DMS 273 treated with DMSO at 0.1 percent for 48 hours (cell line): Measurements from ENCODE around the gene INAFM2.
A peak's percentile ranks its signal among the peaks of the same experiment; 100 is the strongest.

Experiments
- DNase-seq: peaks from one replicate; lab custom pipeline; 2025; lab: John Stamatoyannopoulos, UW

INAFM2 gene

DNA sequence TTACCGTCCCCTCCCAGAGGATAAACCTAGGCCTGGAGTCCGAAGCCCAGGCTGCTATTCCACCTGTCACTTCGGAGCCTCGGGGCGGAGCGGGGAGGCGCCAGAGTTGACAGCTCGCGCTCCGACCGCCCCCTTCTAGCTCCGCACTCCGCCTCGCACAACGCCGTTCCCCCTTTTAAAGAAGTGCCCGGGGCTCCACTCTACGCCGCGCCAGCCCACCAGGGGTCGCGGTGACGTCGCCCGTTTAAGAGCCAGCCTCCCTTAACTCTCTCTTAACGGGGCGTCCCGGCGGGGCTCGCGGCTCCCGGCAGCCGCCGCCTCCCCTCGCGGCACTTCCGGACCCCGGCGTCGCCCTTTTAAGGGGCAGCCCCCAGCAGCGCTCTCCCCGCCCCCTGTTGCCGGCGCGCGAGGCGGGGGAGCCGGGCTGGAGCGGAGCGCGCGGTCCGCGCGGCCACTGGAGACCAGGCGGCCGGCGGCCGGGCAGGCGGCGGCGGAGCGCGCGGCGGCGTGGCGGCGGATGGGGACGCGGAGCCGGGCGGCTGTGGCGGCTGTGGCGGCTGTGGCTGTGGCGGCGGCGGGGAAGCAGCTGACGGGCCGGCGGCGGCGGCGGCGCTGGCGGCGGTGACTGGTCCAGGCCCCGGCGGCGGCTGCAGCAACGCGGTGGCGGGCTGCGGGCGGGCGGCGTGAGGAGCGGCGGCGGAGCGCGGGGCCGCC lies at the start of gene INAFM2:
Gene INAFM2, plus strand, starts transcription at position 454 of the 714 bp plus-strand sequence. CDS start 364 bp downstream, outside the sequence.
- DNase-seq, result peak; percentile 85

GRCh38 chr15:40274350-40275274 lies 48.9 kb upstream of the INAFM2 start:
- DNase-seq, result peak; percentile 31

GRCh38 chr15:40275523-40275922 lies 48.0 kb upstream of the INAFM2 start:
- no peak for DNase-seq

- no peak for DNase-seq
Measured at GRCh38 chr15:40275954-40276353, 47.5 kb upstream of the INAFM2 start.

DNA sequence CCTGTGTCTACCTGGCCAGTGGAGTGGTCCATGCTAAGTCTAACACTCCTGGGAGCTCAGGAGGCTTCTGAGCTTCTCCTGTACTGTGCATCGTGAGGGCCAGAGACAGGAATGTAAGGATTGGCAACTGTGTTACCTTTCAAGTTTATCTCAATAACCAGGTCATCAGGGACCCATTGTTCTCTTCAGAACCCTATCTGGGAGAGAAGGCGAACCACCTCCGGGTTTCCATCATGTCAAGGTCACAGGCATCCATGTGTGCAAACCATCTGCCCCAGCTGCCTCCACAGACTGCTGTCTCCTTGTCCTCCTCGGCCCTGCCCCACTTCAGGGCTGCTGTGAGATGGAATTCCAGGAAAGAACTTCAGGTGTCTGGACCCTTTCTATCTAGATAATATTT lies 46.6 kb upstream of the INAFM2 start:
- DNase-seq, result no peak

GRCh38 chr15:40277471-40277870 lies 46.0 kb upstream of the INAFM2 start:
- no peak for DNase-seq

- no peak for DNase-seq
Measured at GRCh38 chr15:40278026-40278425, 45.5 kb upstream of the INAFM2 start.

- DNase-seq, result no peak
Measured at GRCh38 chr15:40279437-40280141, 43.9 kb upstream of the INAFM2 start.

DNA sequence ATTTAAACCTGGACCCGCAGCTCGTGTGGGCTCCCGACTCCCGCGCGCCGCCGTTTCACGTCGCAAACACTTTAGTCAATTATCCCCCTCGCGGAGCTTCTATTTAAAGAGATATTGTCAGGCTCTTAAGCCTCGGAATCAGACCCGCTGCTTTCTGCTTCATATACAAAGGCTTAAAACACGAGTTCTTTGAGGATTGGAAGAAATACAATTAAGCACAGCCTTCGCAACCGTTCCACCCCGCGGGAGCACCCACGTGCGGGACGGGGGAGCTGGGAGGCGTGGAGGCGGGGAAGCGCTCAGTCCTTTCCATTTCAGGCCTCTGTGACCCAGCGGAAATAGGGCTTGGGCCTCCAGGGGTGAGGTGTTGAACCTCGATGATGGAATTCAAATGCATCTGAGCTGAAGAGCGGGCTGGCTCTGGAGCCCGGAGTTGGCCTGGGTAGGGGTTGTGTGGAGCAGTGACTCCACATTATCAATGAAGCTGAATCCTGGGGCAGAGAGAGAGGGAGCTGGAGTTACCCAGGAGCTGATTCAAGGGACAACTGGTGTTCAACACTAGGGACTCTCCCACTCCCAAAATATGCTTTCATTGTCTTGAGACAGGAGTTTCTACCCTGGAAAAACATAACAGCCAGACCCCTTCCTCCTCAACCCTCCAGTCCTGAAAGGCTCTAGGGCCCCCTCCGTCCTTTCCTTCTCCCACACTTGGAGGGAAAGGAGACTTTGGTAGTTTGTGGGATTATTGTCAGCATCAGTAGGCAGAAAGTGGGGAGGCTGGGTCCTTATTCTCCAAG lies 43.0 kb upstream of the INAFM2 start:
- DNase-seq, result no peak

DNA sequence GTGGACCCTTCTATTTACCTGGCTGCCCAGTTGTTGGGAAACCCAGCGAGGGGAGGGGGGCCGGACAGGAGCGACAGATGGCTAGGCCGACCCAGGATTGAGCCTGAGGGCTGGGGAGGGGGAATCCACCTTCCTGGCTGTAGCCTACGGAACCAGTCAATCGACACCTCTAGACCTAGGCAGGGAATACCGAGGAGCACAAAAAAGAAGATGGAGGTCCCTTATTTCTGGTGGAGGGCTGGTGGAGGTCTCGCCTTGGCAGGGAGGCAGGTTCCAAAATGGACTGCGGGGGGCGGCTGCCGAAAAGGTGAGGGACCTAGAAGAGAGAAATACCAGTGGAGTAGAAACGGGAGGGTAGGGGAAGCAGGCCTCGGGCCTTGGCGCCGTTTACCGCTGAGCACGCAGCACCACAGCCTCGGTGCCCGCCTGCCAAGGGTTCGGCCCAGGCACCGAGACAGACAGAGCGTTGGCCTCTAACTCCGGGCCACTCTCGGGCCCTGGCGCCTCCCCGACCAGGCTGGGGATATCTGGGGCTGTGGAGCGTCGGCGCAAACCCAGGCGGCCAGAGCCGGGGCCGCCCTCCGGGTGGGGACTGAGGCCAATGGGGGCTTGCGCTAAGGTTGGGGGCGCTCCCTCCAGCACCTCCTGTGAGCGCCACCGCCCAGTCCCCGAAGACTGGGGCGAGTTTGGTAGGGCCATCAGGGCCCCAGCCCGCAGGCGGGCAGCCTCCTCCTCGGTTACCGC lies 42.3 kb upstream of the INAFM2 start:
- DNase-seq, result no peak

- DNase-seq, result no peak
Measured at GRCh38 chr15:40281801-40282146, 41.7 kb upstream of the INAFM2 start.

- no peak for DNase-seq
Measured at GRCh38 chr15:40282147-40282868, 41.2 kb upstream of the INAFM2 start.

- DNase-seq, result no peak
Measured at GRCh38 chr15:40282869-40283614, 40.5 kb upstream of the INAFM2 start, which contains the start of gene ANKRD63. TSS of gene ANKRD63 (minus strand) at chr15:40283064. CDS start at chr15:40282586, 478 bp downstream.

- no peak for DNase-seq
Measured at GRCh38 chr15:40283615-40284300, 39.7 kb upstream of the INAFM2 start.

DNA sequence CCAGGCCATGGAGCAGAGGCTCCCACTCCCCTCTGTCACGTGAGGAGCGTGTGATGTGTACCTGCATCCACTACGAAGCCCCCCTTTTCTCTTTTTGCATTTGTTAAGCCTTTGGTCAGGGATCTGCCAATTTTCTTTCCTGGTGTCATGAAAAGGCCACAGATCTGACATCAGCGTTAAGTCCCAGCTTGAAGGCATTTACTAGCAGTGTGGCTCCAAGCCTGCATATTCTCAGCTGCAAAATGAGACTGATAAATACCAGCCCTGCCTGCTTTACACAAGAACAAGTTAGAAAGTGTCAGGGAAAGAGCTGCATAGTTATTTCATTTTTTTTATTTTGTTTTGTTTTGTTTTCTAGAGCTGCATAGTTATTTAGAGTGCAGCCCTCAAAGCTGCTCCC lies 38.3 kb upstream of the INAFM2 start:
- DNase-seq, result no peak

DNA sequence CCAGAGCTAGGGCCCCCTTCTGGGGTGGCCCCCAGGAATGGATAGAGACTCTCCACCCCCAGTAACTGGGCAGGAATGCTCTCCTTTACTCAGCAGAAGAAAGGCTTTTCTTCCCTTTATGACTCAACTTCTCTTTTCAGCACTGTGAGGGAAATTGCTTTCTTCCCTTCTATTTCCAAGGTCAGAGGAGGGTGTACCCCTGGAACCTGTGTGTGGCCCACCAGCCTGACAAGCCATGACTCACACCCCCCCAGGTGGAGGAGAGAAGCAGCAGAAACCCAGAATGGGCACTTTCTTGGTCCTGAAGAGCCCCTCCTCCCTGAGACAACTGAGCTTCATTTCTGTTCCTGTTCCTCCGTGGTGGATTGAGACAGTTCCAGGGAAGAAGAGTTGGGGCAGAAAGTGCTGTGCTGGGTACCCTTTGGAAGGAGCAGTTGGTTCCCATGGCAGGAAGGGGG lies 37.9 kb upstream of the INAFM2 start:
- DNase-seq, result no peak

GRCh38 chr15:40286061-40286532 lies 37.4 kb upstream of the INAFM2 start:
- DNase-seq, result no peak

- DNase-seq, result no peak
Measured at GRCh38 chr15:40286794-40287193, 36.7 kb upstream of the INAFM2 start.

DNA sequence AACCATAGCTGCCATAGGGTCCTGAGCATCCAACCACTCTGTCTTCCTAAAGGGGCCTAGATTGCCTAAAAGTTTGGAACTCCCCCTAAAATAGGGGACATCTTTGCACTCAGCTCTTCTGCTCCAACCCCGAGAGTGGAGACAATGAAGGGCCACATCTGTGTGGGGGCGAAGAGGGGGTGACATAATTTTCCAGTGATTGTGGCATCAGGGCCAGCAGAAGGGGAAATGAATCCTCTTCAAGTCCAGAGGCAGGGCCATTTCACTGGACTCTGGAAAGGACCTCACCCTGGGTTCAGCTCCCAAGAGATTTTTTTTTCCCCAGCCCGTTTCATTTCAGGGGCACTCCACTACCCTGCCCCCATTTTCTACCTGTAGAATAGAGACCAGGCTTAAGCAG lies 36.0 kb upstream of the INAFM2 start:
- DNase-seq, result no peak
